Spinal cord (tissue), 10 donors: ENCODE measurements around the gene KCNJ9. TPM values are rescaled to one million over a fixed set of nuclear protein-coding genes. Genes with fewer than 3 reads are reported as not detected.

ENCODE experiments used
- DNase-seq, 6 donors: peaks; one replicate each; pipeline versions ENCODE4 v3.0.0 to v3.0.0-alpha.2; 2013 to 2015; ENCODE audit warnings: low spot score in 6 of 6, low read depth in 4 of 6
- H3K27ac ChIP-seq: one replicate; pipeline ENCODE4 v1.5.1; 2013; ENCODE audit warnings: low read depth, low read length, control low read depth
- H3K27me3 ChIP-seq: one replicate; pipeline ENCODE4 v1.6.1; 2013; ENCODE audit warnings: low read length; ENCODE audit not compliant: control insufficient read depth, insufficient read depth
- H3K36me3 ChIP-seq: one replicate; pipeline ENCODE4 v1.6.1; 2013; ENCODE audit warnings: low read length; ENCODE audit not compliant: control insufficient read depth, insufficient read depth
- H3K4me1 ChIP-seq: one replicate; pipeline ENCODE4 v1.6.1; 2013; ENCODE audit warnings: low read length; ENCODE audit not compliant: control insufficient read depth, insufficient read depth
- H3K4me3 ChIP-seq: one replicate; pipeline ENCODE4 v1.5.1; 2013; ENCODE audit warnings: low read depth, low read length, control low read depth
- H3K9me3 ChIP-seq: one replicate; pipeline ENCODE4 v1.6.1; 2013; ENCODE audit warnings: low read length; ENCODE audit not compliant: control insufficient read depth, insufficient read depth
- WGBS: methylation state at CpG from one replicate; pipeline ENCODE4 v1.1.5; 2013; ENCODE audit warnings: missing lambda C conversion rate; ENCODE audit not compliant: insufficient coverage; 5-methylcytosine and 5-hydroxymethylcytosine counted together
- polyA plus RNA-seq, 2 donors: library from polyadenylated mRNA; unstranded; fragments of 120-200 nt; gene quantifications; one replicate each; pipeline ENCODE4 v1.2.1, GENCODE V29; 2013; ENCODE audit not compliant: insufficient read length in 2 of 2
- total RNA-seq, 2 donors: library from RNA; depleted of rRNA in 1 of 2; stranded (reverse); fragments of 120-200 nt in 1 of 2; fragments of >200 nt in 1 of 2; gene quantifications; one replicate each; pipeline versions ENCODE4 v1.2.3 to v1.2.4, GENCODE V29; 2013 to 2014
- donor health status: healthy.

KCNJ9 gene
- total and polyA plus RNA-seq, 4 donors, result 2.3 to 11.2 (median 7.7) TPM

- Histone ChIP-seq H3K27me3 (no peaks in the 10 kb centered on the region), H3K4me1 (peaks cover 82% of the 10 kb centered on the region), H3K9me3 (no peaks in the 10 kb centered on the region), H3K36me3 (no peaks in the 10 kb centered on the region), H3K4me3 (no peak overlapping the region), H3K27ac (peak overlapping the region; percentile 87)
- WGBS, result 62% methylated on average over 11 of the region's 12 CpGs
- peak in 2 of 6 donors; percentile 45 to 74 for DNase-seq
Measured at GRCh38 chr1:160112357-160112756, 31.0 kb downstream of the KCNJ9 start.

- DNase-seq, result no peak
- Histone ChIP-seq H3K27ac (peak overlapping the region; percentile 87), H3K4me1 (peaks cover 92% of the 10 kb centered on the region), H3K9me3 (no peaks in the 10 kb centered on the region), H3K27me3 (no peaks in the 10 kb centered on the region), H3K4me3 (no peak overlapping the region), H3K36me3 (no peaks in the 10 kb centered on the region)
- 55% methylated on average over 8 of the region's 8 CpGs for WGBS
Measured at GRCh38 chr1:160113407-160113806, 32.1 kb downstream of the KCNJ9 start.

- H3K27me3 ChIP-seq, result no peaks in the 10 kb centered on the region
- no peaks in the 10 kb centered on the region for H3K36me3 ChIP-seq
- peak in 1 of 6 donors; percentile 76 for DNase-seq
- no peaks in the 10 kb centered on the region for H3K9me3 ChIP-seq
- H3K4me1 ChIP-seq, result peaks cover 88% of the 10 kb centered on the region
- H3K27ac ChIP-seq, result peak overlapping the region; percentile 87
- peak overlapping the region; percentile 9 for H3K4me3 ChIP-seq
- WGBS, result 50% methylated on average over 2 of the region's 4 CpGs
Measured at GRCh38 chr1:160114085-160114484, 32.7 kb downstream of the KCNJ9 start.

- H3K4me1 ChIP-seq, result peaks cover 87% of the 10 kb centered on the region
- WGBS, result 13% methylated on average over 14 of the region's 16 CpGs
Measured at GRCh38 chr1:160115545-160116282, 34.4 kb downstream of the KCNJ9 start, which contains the start of gene ATP1A2. ATP1A2 (plus strand) TSS chr1:160115759; CDS start chr1:160115862, 103 bp downstream.

GRCh38 chr1:160116283-160117147 lies 35.2 kb downstream of the KCNJ9 start:
- H3K27ac ChIP-seq, result peak overlapping the region; percentile 87
- peaks cover 88% of the 10 kb centered on the region for H3K4me1 ChIP-seq
- no peaks in the 10 kb centered on the region for H3K9me3 ChIP-seq
- peak in 2 of 6 donors; percentile 74 to 77 for DNase-seq
- peak overlapping the region; percentile 56 for H3K4me3 ChIP-seq
- H3K36me3 ChIP-seq, result peaks cover 9% of the 10 kb centered on the region
- no peaks in the 10 kb centered on the region for H3K27me3 ChIP-seq
- WGBS, result 20% methylated on average over 4 of the region's 12 CpGs

More at GRCh38 chr1:160115545-160116282, 34.4 kb downstream of the KCNJ9 start, which contains the start of gene ATP1A2:
- H3K27ac ChIP-seq, result peak within 1 kb of the TSS; percentile 87
- H3K9me3 ChIP-seq, result no peaks in the 10 kb centered on the region
- H3K27me3 ChIP-seq, result no peaks in the 10 kb centered on the region
- peak in 2 of 6 donors; percentile 72 to 84 for DNase-seq
- H3K36me3 ChIP-seq, result peaks cover 2% of the 10 kb centered on the region
- peak within 1 kb of the TSS; percentile 56 for H3K4me3 ChIP-seq

GRCh38 chr1:160117300-160117699 lies 36.0 kb downstream of the KCNJ9 start:
- Histone ChIP-seq H3K27ac (peak overlapping the region; percentile 87), H3K4me3 (peak overlapping the region; percentile 56)
- WGBS, result no CpG with 5 or more reads among the region's 1 CpG

GRCh38 chr1:160117709-160118183 lies 36.4 kb downstream of the KCNJ9 start:
- no CpG with 5 or more reads among the region's 8 CpGs for WGBS
- Histone ChIP-seq H3K4me3 (peak overlapping the region; percentile 56), H3K27me3 (no peaks in the 10 kb centered on the region), H3K27ac (peak overlapping the region; percentile 87), H3K4me1 (peaks cover 78% of the 10 kb centered on the region), H3K36me3 (peaks cover 11% of the 10 kb centered on the region), H3K9me3 (no peaks in the 10 kb centered on the region)
- DNase-seq, result peak in 5 of 6 donors; percentile 71 to 96 (median 85)

More at GRCh38 chr1:160117300-160117699, 36.0 kb downstream of the KCNJ9 start:
- Histone ChIP-seq H3K4me1 (peaks cover 83% of the 10 kb centered on the region), H3K27me3 (no peaks in the 10 kb centered on the region), H3K9me3 (no peaks in the 10 kb centered on the region), H3K36me3 (peaks cover 11% of the 10 kb centered on the region)
- peak in 1 of 6 donors; percentile 11 for DNase-seq

- peak overlapping the region; percentile 56 for H3K4me3 ChIP-seq
- H3K27ac ChIP-seq, result peak overlapping the region; percentile 42
- H3K27me3 ChIP-seq, result no peaks in the 10 kb centered on the region
- H3K36me3 ChIP-seq, result peaks cover 16% of the 10 kb centered on the region
- 100% methylated on average over 1 of the region's 3 CpGs for WGBS
- no peaks in the 10 kb centered on the region for H3K9me3 ChIP-seq
- H3K4me1 ChIP-seq, result peaks cover 76% of the 10 kb centered on the region
- DNase-seq, result no peak
Measured at GRCh38 chr1:160118928-160119327, 37.6 kb downstream of the KCNJ9 start.

GRCh38 chr1:160120797-160121196 lies 39.5 kb downstream of the KCNJ9 start:
- Histone ChIP-seq H3K9me3 (no peaks in the 10 kb centered on the region), H3K4me3 (peak overlapping the region; percentile 3), H3K36me3 (peaks cover 26% of the 10 kb centered on the region), H3K4me1 (peaks cover 61% of the 10 kb centered on the region), H3K27ac (no peak overlapping the region), H3K27me3 (no peaks in the 10 kb centered on the region)
- DNase-seq, result no peak
- 80% methylated on average over 1 of the region's 5 CpGs for WGBS
